ENCODE measurements around the gene MOSPD2. TPM values are rescaled to one million over a fixed set of nuclear protein-coding genes. Genes with fewer than 3 reads are reported as not detected.

Gene MOSPD2
- total RNA-seq (10 to 100 TPM in 2 of 9 donors, 1 to 10 TPM in 7; 4.4 to 14.7 (median 5.5) TPM), polyA plus RNA-seq (1 to 10 TPM; 1.4 to 3.2 TPM)
- long read RNA-seq, donor 1, full-length matches to known transcripts = 3 of 4 reads
- long read RNA-seq, donor 1, partial matches to known transcripts = 1 of 4 reads
- long read RNA-seq, donor 1, other reads (novel, unspliced or antisense) = 0 of 4 reads
- long read RNA-seq, donor 2, full-length matches to known transcripts = 16 of 23 reads
- long read RNA-seq, donor 2, partial matches to known transcripts = 5 of 23 reads
- long read RNA-seq, donor 2, other reads (novel, unspliced or antisense) = 2 of 23 reads
- long read RNA-seq, donor 3, full-length matches to known transcripts = 5 of 6 reads
- long read RNA-seq, donor 3, partial matches to known transcripts = 1 of 6 reads
- long read RNA-seq, donor 3, other reads (novel, unspliced or antisense) = 0 of 6 reads

- H3K4me1 ChIP-seq = peaks cover 0 to 12% (median 1%) of the 10 kb centered on the region in 12 donors
- peak in 1 of 2 donors; percentile 45 for TF ChIP-seq POLR2A (IDR thresholded peaks at IDR 0.05)
- TF ChIP-seq, protein P1, sequence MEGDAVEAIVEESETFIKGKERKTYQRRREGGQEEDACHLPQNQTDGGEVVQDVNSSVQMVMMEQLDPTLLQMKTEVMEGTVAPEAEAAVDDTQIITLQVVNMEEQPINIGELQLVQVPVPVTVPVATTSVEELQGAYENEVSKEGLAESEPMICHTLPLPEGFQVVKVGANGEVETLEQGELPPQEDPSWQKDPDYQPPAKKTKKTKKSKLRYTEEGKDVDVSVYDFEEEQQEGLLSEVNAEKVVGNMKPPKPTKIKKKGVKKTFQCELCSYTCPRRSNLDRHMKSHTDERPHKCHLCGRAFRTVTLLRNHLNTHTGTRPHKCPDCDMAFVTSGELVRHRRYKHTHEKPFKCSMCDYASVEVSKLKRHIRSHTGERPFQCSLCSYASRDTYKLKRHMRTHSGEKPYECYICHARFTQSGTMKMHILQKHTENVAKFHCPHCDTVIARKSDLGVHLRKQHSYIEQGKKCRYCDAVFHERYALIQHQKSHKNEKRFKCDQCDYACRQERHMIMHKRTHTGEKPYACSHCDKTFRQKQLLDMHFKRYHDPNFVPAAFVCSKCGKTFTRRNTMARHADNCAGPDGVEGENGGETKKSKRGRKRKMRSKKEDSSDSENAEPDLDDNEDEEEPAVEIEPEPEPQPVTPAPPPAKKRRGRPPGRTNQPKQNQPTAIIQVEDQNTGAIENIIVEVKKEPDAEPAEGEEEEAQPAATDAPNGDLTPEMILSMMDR (IDR thresholded peaks at IDR 0.05) = no peak
- H3K9me3 ChIP-seq = peaks cover 0 to 1% (median 0%) of the 10 kb centered on the region in 12 donors
- no peaks in the 10 kb centered on the region for H3K27me3 ChIP-seq
- ATAC-seq (peak; percentile 99), DNase-seq (peak; percentile 93 to 96 (median 95))
- H3K4me3 ChIP-seq = peak within 1 kb of the TSS; percentile 59 to 99 (median 80)
- intact Hi-C loops (cut with DNase I) = loop anchor here in 2 of 10 donors (10.0 kb wide), 1 partner anchor 52 kb away; no protein-coding TSS in a partner anchor
- peaks cover 0 to 3% (median 0%) of the 10 kb centered on the region in 9 donors for H3K36me3 ChIP-seq
- 1 to 47% (median 22%) methylated on average over 75 to 78 of the region's 78 CpGs for WGBS, 4 donors
- H3K27ac ChIP-seq = peak within 1 kb of the TSS in 11 of 12 donors; percentile 40 to 88 (median 79)
Measured at GRCh38 chrX:14872851-14873675, at the start of gene MOSPD2, which contains the start of gene FANCB. MOSPD2 (plus strand) TSS chrX:14873421; CDS start chrX:14873529, 108 bp downstream. FANCB (minus strand) TSS chrX:14873069; CDS start chrX:14865510, 7,559 bp downstream.

- DNase-seq = no peak
- Histone ChIP-seq H3K27me3 (no peaks in the 10 kb centered on the region), H3K9me3 (peaks cover 0 to 7% (median 0%) of the 10 kb centered on the region in 12 donors), H3K36me3 (no peaks in the 10 kb centered on the region), H3K4me1 (no peaks in the 10 kb centered on the region), H3K27ac (no peak overlapping the region), H3K4me3 (no peak overlapping the region)
- intact Hi-C loops (cut with DNase I) = no loop called here
- no peak for TF ChIP-seq POLR2A (IDR thresholded peaks at IDR 0.05)
- TF ChIP-seq, protein P1 (IDR thresholded peaks at IDR 0.05) = no peak
- ATAC-seq = no peak
Measured at GRCh38 chrX:14825851-14826250, 47.4 kb upstream of the MOSPD2 start.

GRCh38 chrX:14826319-14826718, 46.9 kb upstream of the MOSPD2 start:
- TF ChIP-seq, protein P1 (IDR thresholded peaks at IDR 0.05) = no peak
- TF ChIP-seq POLR2A (IDR thresholded peaks at IDR 0.05) = no peak
- Histone ChIP-seq H3K36me3 (no peaks in the 10 kb centered on the region), H3K4me3 (no peak overlapping the region), H3K27ac (no peak overlapping the region), H3K4me1 (no peaks in the 10 kb centered on the region), H3K9me3 (peaks cover 0 to 7% (median 0%) of the 10 kb centered on the region in 12 donors), H3K27me3 (no peaks in the 10 kb centered on the region)
- no peak for ATAC-seq
- intact Hi-C loops (cut with DNase I) = no loop called here
- DNase-seq = no peak
- WGBS, 4 donors = 52 to 80% (median 68%) methylated on average over 3 of the region's 3 CpGs

DNA sequence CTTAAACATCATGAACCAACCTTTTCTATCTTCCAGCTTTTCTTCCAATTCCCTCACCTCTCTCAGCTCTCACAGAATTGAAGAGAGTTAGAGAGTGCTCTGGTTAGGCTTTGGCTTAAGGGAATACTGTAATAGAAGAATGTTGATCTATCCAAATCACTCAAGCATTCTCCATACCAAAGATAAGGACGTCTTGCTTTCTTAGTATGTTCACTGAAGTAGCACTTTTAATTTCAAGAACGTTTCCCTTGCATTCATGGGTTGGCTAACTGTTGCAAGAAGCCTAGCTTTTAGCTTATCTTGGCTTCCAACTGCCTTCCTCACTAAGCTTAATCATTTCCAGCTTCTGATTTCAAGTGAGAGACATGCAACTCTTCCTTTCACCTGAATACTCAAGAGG, 43.6 kb upstream of the MOSPD2 start:
- no peak for TF ChIP-seq POLR2A (IDR thresholded peaks at IDR 0.05)
- TF ChIP-seq, protein P1 (IDR thresholded peaks at IDR 0.05) = no peak
- 49 to 87% (median 78%) methylated on average over 2 of the region's 2 CpGs for WGBS, 4 donors
- ATAC-seq = no peak
- H3K36me3 ChIP-seq = no peaks in the 10 kb centered on the region
- H3K9me3 ChIP-seq = peaks cover 0 to 7% (median 0%) of the 10 kb centered on the region in 12 donors
- H3K4me3 ChIP-seq = no peak overlapping the region
- no peak for DNase-seq
- no peak overlapping the region for H3K27ac ChIP-seq
- no peaks in the 10 kb centered on the region for H3K27me3 ChIP-seq
- H3K4me1 ChIP-seq = no peaks in the 10 kb centered on the region
- intact Hi-C loops (cut with DNase I) = no loop called here
